Ramos (cell line): Measurements from ENCODE around the gene TAMALIN.

ENCODE experiments used
- in situ Hi-C: fragments of 300-500 bp; cut with MboI; formaldehyde crosslinking; loops from one replicate; pipeline ENCODE4 v1.14.3; 2022; ENCODE audit warnings: low sequenced_read_pairs; ENCODE audit not compliant: unreplicated experiment

The TAMALIN gene

GRCh38 chr12:52010692-52011601 lies 4.2 kb downstream of the TAMALIN start:
- in situ Hi-C loops = no loop called here

- in situ Hi-C loops = no loop called here
Measured at GRCh38 chr12:52011602-52012214, 5.0 kb downstream of the TAMALIN start.

GRCh38 chr12:52013626-52014310 lies 7.0 kb downstream of the TAMALIN start:
- in situ Hi-C loops = no loop called here

GRCh38 chr12:52014567-52015530 lies 8.1 kb downstream of the TAMALIN start:
- in situ Hi-C loops = no loop called here

DNA sequence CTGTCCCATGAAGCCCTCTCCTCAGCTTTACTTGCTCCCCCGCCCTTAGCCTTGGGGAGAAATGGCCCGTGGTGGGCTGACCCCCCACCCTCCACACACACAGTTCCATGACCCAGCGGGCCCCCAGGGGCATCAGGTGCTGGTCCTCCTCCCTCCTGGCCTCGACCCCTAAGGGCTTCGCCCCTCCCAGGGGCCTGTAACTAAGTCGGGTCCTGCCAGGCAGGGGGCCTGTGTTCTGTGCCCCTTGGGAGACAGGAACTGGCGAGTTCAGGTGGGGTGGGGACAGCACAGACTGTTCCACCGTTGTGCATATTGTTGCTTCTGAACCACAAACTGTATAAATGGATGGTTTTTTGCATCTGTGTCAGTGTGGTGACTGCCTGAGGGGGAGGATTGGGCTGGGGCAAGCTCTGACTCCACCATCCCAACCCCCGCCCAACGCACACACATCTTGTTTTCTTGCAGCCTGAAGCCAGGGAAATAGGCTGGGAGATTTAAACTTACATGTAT lies 8.8 kb downstream of the TAMALIN start:
- in situ Hi-C loops = no loop called here

DNA sequence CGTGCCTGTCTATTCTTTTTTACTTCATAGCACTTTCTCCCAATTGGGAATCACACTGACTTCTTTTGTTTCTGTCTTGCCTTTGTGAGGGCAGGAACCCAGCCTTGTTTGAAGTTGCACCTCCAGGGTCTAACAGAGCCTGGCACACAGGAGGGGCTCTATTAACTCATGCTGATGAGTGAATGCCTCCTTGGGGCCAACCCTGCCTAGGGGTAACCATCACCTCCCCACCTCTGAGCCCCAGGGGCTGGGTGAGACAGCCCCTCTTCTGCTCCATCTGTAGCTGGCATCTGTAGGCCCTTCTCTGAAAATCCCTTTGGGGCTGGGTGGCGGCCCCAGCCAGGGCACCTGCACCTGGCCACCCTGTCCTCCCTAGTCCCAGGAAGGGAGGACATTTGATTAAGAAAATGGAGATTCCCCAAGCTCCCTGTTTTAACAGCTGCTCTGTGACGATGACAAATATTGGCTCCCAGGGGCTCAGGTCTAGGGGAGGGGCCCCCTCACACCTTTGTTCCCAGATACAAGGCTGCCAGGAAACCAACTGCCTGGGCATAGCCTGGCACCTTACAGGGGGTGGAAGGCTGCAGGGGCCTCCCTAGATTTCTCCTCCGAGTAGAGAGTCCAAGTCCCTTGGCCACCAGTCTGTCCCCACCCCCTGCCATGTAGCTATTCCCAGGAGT lies 11.8 kb downstream of the TAMALIN start:
- in situ Hi-C loops = no loop called here

- in situ Hi-C loops = no loop called here
Measured at GRCh38 chr12:52019113-52019770, 12.5 kb downstream of the TAMALIN start.

DNA sequence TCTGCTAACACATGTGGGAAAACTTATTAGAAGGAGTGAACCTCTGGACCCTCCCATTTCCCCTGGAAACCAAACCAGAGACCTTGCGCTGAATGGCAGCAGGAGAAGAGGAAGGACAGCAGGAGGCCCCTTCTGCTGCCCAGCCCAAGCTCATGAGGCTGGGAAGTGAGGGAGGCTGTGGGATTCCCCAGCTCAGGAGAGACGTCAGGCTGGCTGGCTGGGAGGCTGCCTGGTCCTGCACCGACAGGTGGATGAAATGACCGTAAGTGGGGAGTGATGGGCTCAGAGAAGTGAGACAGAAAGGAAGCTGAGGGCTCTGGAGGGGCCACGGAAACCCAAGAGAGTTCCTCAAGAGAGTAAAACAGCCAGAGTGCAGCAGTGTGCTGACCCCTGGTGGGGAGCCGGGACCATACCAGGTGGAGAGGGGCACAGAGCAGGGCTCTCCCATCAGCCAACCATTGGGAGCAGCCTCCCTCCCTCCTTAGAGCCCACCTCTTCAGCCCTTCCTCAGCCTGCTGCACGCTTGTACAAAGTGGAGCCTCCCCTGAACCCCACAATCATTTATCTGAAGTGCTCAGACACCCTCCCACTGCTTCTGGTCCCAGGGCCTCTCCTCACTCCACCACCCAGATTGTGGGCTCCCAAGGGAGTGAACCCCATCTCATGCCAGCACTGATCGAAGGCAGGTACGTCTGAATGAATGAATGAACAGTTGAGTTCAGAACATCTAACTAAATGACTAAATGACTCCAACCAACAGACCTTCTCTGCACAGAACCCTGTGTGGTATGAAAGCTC lies 14.0 kb downstream of the TAMALIN start:
- in situ Hi-C loops = no loop called here

DNA sequence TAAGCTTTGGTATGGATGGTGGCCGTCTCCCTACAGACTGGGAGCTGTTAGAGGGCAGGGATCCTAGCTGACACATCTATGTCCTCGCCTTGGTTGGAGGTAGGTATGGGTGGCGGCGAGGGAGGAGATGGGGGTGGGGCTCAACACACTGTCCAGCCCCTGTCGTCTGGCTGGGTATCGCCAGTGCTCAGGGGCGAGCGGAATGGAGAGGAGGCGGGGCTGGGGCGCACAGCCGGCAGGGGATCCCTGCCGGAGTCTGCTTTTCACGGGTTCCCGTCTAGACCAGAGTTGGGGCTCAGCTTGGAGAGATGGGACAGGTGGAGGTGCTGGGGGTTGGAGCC lies 16.1 kb downstream of the TAMALIN start:
- in situ Hi-C loops = no loop called here

- in situ Hi-C loops = no loop called here
Measured at GRCh38 chr12:52023182-52023975, 16.6 kb downstream of the TAMALIN start.

- in situ Hi-C loops = no loop called here
Measured at GRCh38 chr12:52023976-52024688, 17.4 kb downstream of the TAMALIN start.

DNA sequence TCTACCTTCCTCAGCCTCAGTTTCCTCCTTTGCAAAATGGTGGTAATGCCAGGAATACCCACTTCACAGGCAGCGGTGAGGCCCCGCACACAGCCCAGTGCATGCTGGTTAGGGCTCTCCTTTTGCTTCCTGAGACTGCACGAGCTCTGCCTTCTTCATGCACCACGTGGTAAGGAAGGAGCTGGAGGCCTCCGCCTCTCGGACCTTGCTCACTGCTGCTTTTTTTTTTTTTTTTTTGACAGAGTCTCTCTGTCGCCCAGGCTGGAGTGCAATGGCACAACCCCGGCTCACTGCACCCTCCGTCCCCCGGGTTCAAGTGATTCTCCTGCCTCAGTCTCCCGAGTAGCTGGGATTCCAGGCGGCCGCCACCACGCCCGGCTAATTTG lies 18.1 kb downstream of the TAMALIN start:
- in situ Hi-C loops = loop anchor here (5.0 kb wide), 2 partner anchors 57 to 92 kb away; no protein-coding TSS in a partner anchor

GRCh38 chr12:52026263-52026662 lies 19.5 kb downstream of the TAMALIN start:
- in situ Hi-C loops = loop anchor here (5.0 kb wide), 2 partner anchors 56 to 91 kb away; no protein-coding TSS in a partner anchor

DNA sequence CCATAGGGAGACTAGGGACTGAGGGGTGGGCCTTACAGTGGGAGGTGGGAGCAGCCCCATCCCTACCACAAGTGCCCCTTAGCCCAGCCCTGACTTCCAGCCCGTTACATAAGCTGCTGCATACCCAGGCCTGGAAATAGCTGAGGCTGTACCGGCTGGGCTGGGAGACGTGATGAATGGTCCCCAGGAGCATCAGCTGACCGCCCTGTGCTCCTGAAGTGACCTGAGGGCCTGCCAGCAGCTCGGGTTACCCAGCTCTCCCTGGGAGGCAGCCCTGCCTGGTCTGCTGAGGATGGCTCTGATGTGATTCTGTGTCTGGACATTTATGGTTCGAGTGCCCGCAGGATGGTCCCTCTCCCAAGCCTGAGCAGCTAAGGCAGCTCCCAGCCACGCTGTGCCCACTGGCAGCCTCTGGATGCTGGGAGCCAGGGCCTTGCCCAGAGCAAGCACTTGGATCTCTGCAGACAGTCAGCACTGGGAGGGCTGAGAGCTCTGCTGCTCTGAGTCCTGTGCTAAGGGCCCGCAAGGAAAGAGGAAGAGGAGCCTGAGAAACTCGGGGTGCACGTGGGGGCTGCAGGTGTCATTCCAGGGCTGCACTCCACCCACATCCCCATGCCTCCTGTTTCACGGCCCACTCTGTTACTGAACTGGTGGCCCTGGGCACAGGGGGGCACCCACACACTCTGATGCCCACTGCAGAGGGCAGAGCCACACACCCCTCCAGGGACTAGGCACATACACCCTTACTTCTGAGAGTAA lies 20.5 kb downstream of the TAMALIN start:
- in situ Hi-C loops = loop anchor here (5.0 kb wide), 2 partner anchors 55 to 90 kb away; no protein-coding TSS in a partner anchor

DNA sequence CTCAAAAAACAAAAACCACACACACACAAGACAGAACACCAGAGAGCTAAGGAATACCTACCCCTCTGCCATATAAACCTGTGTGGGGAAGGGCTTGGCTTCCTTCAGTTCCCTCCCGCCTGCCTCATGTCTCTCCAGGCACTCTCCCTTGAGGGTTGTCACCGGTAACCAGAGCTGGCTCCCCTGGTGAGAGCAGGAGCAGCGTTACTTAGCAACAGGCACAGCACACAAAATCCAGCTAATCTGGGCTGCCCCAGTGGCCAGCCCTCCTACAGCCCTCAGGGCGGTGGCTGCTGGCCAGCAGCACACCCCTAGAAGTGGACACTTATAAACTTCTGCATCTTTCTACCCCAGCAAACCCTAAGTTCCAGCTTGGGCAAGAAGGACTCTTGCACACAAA lies 22.9 kb downstream of the TAMALIN start:
- in situ Hi-C loops = loop anchor here (5.0 kb wide), 2 partner anchors 53 to 88 kb away; no protein-coding TSS in a partner anchor

GRCh38 chr12:52032446-52032803 lies 25.7 kb downstream of the TAMALIN start:
- in situ Hi-C loops = no loop called here
